Neuron (in vitro differentiated cells): ENCODE measurements around the gene IL20.

Experiments used
- H2AFZ ChIP-seq: one replicate; pipeline ENCODE4 v1.6.1; 2013; ENCODE audit warnings: low read depth, mild to moderate bottlenecking, inconsistent platforms, low read length, moderate library complexity
- H3K27me3 ChIP-seq: one replicate; pipeline ENCODE4 v1.6.1; 2013; ENCODE audit warnings: low read length; ENCODE audit not compliant: insufficient read depth
- H3K36me3 ChIP-seq: one replicate; pipeline ENCODE4 v1.6.1; 2013; ENCODE audit warnings: low read length; ENCODE audit not compliant: insufficient read depth
- H3K4me1 ChIP-seq: one replicate; pipeline ENCODE4 v1.6.1; 2013; ENCODE audit warnings: low read length; ENCODE audit not compliant: insufficient read depth
- H3K4me3 ChIP-seq: 2 replicates; pipeline ENCODE4 v1.5.1; 2013; ENCODE audit warnings: mild to moderate bottlenecking, low read length, moderate library complexity
- H3K9me3 ChIP-seq: one replicate; pipeline ENCODE4 v1.6.1; 2013; ENCODE audit warnings: low read length

IL20 gene

DNA sequence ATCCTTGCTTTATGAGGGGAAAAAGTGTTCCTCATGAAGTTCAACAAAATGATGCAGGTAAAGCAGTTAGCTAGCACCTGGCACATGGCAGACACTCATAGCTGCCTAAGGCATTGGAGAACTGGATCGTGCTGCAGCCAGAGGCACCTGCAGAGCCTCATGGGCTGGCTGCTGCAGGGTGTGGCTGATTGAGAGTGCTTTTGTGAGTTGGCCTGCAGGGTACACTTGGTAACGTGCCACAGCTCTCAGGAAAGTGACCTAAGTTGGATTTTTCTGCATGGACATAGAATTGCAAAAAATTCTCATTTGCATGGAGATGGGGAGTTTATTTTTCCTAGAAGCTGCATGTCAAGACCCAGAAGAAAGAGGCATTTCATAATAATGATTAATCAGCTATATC is 31.6 kb upstream of the IL20 start:
- Histone ChIP-seq H2AFZ (no peak overlapping the region), H3K4me1 (no peaks in the 10 kb centered on the region), H3K4me3 (no peak overlapping the region), H3K9me3 (no peaks in the 10 kb centered on the region), H3K36me3 (no peaks in the 10 kb centered on the region), H3K27me3 (peaks cover 6% of the 10 kb centered on the region)

DNA sequence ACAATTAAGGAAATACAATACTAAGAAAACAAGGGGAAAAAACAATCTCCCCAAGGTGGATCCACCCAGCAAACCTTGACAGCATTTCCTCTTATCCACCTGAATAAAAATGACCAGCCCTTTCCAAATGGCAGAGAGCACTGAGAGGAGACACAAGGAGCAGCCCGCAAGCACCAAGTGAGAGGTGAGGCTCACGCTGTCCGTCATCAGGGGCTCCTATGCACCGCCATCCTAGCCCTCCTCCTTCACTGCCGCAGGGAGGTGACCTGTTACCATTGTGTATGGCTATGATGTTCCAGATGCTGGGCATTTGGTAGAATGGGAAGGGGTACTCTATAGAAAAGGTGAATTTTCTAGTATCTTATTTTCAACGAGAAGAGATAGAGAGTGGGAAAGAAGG is 31.2 kb upstream of the IL20 start:
- Histone ChIP-seq H3K9me3 (no peaks in the 10 kb centered on the region), H3K4me3 (no peak overlapping the region), H3K27me3 (peaks cover 10% of the 10 kb centered on the region), H3K4me1 (no peaks in the 10 kb centered on the region), H2AFZ (no peak overlapping the region), H3K36me3 (no peaks in the 10 kb centered on the region)

DNA sequence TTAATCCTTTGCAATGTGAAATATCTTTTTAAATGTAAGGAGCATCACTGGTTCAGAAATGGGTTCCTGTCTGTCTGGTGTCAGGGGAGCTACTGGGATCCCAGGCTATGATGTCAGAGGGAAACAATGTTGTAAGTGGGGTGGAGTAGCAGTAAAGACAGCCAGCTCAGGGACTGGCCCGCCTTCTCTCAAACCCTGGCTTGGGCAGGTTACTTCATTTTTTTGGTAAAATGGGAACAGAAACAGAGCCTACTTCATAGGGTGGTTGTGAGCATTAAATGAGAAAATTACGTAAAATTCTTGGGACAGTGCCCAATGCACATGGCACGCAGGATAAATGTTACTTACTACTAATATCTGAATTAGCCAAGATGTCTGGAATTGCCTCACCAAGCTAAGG is 30.7 kb upstream of the IL20 start:
- no peaks in the 10 kb centered on the region for H3K4me1 ChIP-seq
- no peak overlapping the region for H3K4me3 ChIP-seq
- no peaks in the 10 kb centered on the region for H3K9me3 ChIP-seq
- H3K36me3 ChIP-seq = no peaks in the 10 kb centered on the region
- peaks cover 11% of the 10 kb centered on the region for H3K27me3 ChIP-seq
- H2AFZ ChIP-seq = no peak overlapping the region

DNA sequence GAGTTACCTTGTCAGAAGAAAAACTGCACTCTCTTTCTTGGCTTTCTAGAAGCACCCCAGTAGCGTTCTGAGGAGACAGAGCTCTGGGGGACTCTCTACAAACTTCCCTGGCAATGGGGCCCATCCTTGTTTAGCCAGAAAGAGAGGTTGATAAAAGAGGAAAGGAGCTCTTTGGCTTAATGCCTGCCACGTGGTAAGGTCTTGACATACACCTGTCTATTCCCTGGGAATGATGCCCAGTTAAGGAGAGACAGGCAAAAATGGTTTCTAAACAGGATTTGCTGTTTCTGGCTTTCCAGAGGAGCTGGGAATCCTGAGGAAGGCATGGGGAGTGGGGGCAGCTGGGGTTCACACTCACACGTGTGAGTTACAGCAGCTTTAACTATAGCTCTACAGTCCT is 30.2 kb upstream of the IL20 start:
- H3K4me1 ChIP-seq = no peaks in the 10 kb centered on the region
- no peaks in the 10 kb centered on the region for H3K9me3 ChIP-seq
- H3K36me3 ChIP-seq = no peaks in the 10 kb centered on the region

DNA sequence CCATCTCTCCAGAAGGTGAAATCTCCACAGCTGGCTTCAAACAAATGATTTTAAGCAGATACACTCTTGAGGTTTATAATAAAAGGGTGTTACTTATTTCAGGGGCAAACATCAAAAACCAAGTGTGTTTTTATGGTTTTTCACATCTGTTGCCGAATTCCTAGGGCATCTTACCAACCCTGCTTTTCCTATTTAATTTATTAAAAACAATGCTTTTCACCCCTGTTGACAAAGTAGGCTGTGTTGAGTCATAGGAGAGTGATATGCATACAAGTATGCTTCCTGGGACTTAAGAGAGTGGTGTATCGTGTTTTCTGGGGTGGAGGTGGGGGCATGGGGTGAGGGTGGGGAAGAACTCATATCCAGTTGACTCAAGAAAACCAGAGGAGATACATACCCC is 29.3 kb upstream of the IL20 start:
- H3K9me3 ChIP-seq = no peaks in the 10 kb centered on the region
- no peaks in the 10 kb centered on the region for H3K36me3 ChIP-seq
- no peak overlapping the region for H2AFZ ChIP-seq
- no peaks in the 10 kb centered on the region for H3K4me1 ChIP-seq
- H3K27me3 ChIP-seq = peaks cover 11% of the 10 kb centered on the region
- no peak overlapping the region for H3K4me3 ChIP-seq

More for the DNA sequence above, 30.2 kb upstream of the IL20 start:
- no peak overlapping the region for H3K4me3 ChIP-seq
- peaks cover 11% of the 10 kb centered on the region for H3K27me3 ChIP-seq
- H2AFZ ChIP-seq = no peak overlapping the region

DNA sequence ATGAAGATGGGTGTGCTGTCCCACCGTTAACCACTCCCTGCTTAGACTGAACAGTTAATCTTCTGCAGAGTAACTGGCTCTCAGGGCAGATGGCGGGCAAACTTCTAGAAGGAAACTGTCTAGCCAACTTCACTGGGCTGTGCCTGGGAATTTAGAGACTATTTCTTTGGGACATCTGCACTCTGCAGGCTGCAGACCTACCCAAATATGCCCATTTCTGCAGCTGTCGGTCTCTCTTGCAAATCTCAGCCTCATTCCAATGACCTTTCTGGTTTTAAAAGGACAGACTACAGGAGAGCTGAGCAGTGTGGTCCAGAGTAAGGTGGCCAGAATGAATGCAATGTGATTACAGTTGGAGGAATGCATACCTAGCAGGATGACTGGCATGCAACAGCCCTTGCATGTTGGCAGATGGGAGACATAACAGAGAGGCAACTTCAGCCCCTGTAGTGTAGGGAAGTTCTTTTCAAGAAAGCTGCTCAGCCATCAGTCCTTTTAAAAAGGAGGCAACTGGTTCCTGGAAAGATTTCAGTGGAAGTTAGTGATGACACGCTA is 26.3 kb upstream of the IL20 start:
- no peak overlapping the region for H2AFZ ChIP-seq
- H3K4me3 ChIP-seq = no peak overlapping the region
- H3K9me3 ChIP-seq = no peaks in the 10 kb centered on the region
- peaks cover 11% of the 10 kb centered on the region for H3K27me3 ChIP-seq
- H3K36me3 ChIP-seq = no peaks in the 10 kb centered on the region
- H3K4me1 ChIP-seq = peaks cover 12% of the 10 kb centered on the region

DNA sequence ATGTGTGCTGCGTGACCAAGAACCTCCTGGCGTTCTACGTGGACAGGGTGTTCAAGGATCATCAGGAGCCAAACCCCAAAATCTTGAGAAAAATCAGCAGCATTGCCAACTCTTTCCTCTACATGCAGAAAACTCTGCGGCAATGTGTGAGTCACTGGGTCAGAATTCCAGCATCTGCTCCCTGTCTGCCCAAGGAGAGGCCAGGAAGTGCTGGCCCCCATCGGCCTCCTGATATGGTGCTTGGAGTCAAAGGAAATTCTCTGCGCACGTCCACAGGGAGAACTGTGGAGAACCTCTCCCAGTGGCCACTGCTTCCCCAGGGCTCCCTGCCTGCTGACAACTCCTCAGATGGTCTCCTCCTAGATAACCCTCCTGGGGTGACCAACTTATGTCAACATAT is 25.6 kb upstream of the IL20 start:
- Histone ChIP-seq H3K36me3 (no peaks in the 10 kb centered on the region), H3K4me3 (no peak overlapping the region), H3K27me3 (peaks cover 11% of the 10 kb centered on the region), H3K4me1 (peaks cover 12% of the 10 kb centered on the region), H3K9me3 (no peaks in the 10 kb centered on the region), H2AFZ (no peak overlapping the region)

DNA sequence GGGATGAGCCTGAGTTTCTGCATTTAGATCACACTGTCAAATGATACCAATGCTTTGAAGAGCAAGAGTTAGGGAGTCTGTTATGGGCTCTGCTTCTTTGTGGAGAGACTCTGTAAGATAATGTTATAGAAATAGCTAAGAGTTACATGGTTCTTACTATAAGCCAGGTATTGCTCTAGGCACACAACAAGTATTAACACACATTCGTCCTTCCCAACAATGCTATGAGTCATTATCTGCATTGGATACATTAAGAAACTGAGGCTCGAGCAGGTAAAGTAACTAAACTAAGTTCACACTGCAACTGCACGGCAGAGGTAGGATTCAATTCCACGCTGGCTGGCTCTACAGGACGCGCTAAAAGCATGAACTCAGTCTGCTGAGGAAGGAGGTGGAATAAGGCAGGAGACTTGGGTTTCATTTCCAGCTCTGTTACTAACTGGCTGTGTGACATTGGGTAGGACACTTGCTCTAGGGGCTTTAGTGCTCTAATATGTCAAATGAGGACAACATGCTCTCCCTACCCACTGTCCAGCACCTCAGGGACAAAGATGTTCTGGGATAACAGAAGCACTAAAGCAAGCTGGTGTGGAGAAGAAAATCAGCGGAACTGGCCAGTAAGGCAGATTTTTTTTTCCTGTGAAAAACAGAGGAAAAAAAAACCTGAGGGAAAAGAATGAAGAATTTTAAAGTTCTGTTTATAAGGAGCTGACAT is 23.7 kb upstream of the IL20 start:
- peaks cover 13% of the 10 kb centered on the region for H3K4me1 ChIP-seq
- H3K27me3 ChIP-seq = peaks cover 8% of the 10 kb centered on the region
- H3K4me3 ChIP-seq = no peak overlapping the region

DNA sequence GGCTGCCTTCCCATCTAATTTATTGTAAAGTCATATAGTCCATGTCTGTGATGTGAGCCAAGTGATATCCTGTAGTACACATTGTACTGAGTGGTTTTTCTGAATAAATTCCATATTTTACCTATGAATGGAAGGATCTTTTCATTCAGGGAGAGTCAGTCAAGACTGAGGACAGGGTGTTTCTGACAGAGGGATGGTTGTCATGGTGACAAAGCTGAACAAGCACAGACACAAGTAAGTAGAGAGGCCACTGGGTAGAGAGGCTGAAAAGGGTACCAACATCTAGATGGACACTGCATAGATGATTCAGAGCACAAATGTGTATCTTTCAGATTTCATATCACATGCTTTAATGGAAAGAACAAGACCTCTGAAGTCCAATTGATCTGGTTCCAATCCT is 22.6 kb upstream of the IL20 start:
- Histone ChIP-seq H3K36me3 (no peaks in the 10 kb centered on the region), H3K4me1 (peaks cover 16% of the 10 kb centered on the region), H3K4me3 (no peak overlapping the region)

More for the DNA sequence above, 23.7 kb upstream of the IL20 start:
- H3K36me3 ChIP-seq = no peaks in the 10 kb centered on the region
- H2AFZ ChIP-seq = no peak overlapping the region
- no peaks in the 10 kb centered on the region for H3K9me3 ChIP-seq

DNA sequence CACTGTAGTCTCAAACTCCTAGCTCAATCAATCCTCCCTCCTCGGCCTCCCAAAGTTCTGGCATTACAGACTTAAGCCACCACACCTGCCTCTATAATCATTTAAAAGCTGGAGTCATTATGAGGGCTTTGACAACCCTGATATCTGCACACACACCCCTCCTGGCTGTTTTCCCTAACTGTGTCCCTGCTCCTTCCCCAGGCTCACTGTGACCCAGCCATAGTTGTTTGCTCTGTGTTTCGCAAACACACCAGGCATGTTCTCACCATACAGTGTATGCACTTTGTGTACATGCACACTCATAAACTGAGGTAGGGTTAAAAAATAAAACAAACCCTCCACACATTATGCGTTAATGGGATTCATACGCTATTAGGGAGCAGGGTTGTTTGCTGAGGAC is 21.8 kb upstream of the IL20 start:
- H3K4me3 ChIP-seq = no peak overlapping the region

More for the DNA sequence above, 22.6 kb upstream of the IL20 start:
- H2AFZ ChIP-seq = no peak overlapping the region
- peaks cover 8% of the 10 kb centered on the region for H3K27me3 ChIP-seq
- H3K9me3 ChIP-seq = no peaks in the 10 kb centered on the region

DNA sequence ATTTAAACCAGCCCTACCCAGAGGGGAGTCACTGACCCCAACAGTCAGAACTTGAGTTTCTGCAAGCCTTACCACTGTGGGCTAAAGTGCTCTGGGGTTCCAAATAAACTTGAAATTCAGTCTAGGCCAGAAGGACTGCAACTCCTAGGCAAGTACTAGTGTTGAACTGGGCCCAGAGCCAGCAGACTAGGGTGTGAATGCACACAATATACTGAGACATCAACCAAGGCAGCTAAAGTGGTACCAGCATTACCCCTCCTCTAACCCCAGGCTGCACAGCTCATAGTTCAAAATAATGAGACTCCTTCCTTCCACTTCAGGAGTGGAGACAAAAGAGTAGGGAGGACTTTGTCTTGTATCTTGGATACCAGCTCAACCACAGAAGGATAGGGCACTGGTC is 18.9 kb upstream of the IL20 start:
- Histone ChIP-seq H3K9me3 (no peaks in the 10 kb centered on the region), H2AFZ (no peak overlapping the region), H3K4me3 (no peak overlapping the region), H3K36me3 (no peaks in the 10 kb centered on the region), H3K27me3 (no peaks in the 10 kb centered on the region), H3K4me1 (peaks cover 16% of the 10 kb centered on the region)

More for the DNA sequence above, 21.8 kb upstream of the IL20 start:
- peaks cover 7% of the 10 kb centered on the region for H3K27me3 ChIP-seq
- H2AFZ ChIP-seq = no peak overlapping the region
- no peaks in the 10 kb centered on the region for H3K9me3 ChIP-seq
- no peaks in the 10 kb centered on the region for H3K36me3 ChIP-seq
- H3K4me1 ChIP-seq = peaks cover 16% of the 10 kb centered on the region

DNA sequence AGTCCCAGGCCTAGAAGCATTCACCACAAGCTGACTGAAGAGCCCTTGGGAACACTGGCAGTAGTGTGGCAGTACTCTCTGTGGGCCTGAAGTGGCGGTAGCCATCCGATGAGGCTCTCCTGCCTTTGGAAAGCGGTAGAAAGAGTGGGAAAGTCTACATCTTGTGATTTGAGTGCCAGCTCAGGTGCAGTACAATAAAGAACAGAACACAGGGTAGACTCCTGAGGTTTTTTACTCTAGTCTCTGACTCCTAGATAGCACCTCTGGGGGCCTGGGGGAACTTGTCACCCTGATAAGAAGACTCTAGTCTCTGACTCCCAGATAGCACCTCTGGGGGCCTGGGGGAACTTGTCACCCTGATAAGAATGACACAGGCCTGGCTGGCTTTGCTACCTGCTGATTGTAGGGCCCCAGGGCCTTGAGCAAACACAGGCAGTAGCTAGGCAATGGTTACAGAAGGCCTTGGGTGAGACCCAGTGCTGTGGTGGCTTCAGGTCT is 18.0 kb upstream of the IL20 start:
- H2AFZ ChIP-seq = no peak overlapping the region
- no peak overlapping the region for H3K4me3 ChIP-seq
- no peaks in the 10 kb centered on the region for H3K36me3 ChIP-seq
- H3K9me3 ChIP-seq = no peaks in the 10 kb centered on the region
- peaks cover 13% of the 10 kb centered on the region for H3K4me1 ChIP-seq
- no peaks in the 10 kb centered on the region for H3K27me3 ChIP-seq

DNA sequence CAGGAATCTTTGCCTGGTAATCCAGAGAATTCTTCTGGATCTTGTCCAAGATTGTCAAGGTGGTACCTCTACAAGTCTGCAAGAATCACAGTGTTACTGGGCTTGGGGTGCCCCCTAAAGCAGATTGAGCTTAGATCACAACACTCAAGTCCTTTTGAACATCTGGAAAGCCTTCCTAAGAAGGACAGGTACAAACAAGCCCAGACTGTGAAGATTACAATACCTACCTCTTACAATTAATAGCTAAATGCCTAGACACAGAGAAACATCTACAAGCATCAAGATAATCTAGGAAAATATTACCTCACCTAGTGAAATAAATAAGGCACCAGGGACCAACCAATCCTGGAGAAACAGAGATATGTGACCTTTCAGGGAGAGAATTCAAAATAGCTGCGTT is 17.5 kb upstream of the IL20 start:
- no peak overlapping the region for H2AFZ ChIP-seq
- no peaks in the 10 kb centered on the region for H3K27me3 ChIP-seq
- H3K4me3 ChIP-seq = no peak overlapping the region
- peaks cover 8% of the 10 kb centered on the region for H3K4me1 ChIP-seq
- no peaks in the 10 kb centered on the region for H3K36me3 ChIP-seq
- no peaks in the 10 kb centered on the region for H3K9me3 ChIP-seq

DNA sequence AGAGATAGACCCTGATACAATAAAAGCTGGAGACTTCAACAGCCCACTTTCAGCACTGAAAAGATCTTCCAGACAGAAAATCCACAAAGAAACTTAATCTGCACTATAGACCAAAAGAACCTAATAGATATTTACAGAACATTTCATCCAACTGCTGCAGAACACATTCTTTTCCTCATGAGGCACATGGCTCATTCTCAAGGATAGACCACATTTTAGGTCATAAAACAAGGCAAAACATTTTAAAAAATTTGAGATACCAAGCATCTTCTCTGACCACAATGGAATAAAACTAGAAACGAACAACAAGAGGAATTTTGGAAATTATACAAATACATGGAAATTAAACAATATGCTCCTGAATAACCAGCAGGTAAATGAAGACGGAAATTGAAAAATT is 15.0 kb upstream of the IL20 start:
- Histone ChIP-seq H3K4me3 (no peak overlapping the region), H2AFZ (no peak overlapping the region), H3K36me3 (no peaks in the 10 kb centered on the region), H3K9me3 (no peaks in the 10 kb centered on the region), H3K4me1 (peaks cover 4% of the 10 kb centered on the region), H3K27me3 (no peaks in the 10 kb centered on the region)
